IMR-90 (cell line): Measurements from ENCODE around the gene TRIM44. TPM values are rescaled to one million over a fixed set of nuclear protein-coding genes. Genes with fewer than 3 reads are reported as not detected.
A peak's percentile ranks its signal among the peaks of the same experiment; 100 is the strongest.

ENCODE experiments used
- ATAC-seq: fragments of 200-7000 bp; cut with Tn5 transposase; 2 replicates; pipeline ENCODE4 v1.9.1; 2020; ENCODE audit warnings: low read depth, mild to moderate bottlenecking, moderate library complexity
- BruUV-seq: library from RNA; stranded (reverse); fragments of 400-500 nt; replicated peaks from 2 replicates; lab custom pipeline; 2021; lab: Mats Ljungman, UMichigan
- CTCF ChIA-PET: fragments of 300-600 bp; formaldehyde crosslinking; extraction: SDS; loops from one replicate; lab custom pipeline; 2021; ENCODE audit warnings: antibody characterized with exemption; lab: Yijun Ruan, JAX
- POLR2A ChIA-PET: fragments of 300-600 bp; sonication (Branson Sonifier 250); formaldehyde crosslinking; loops from one replicate; lab custom pipeline; 2022; ENCODE audit warnings: antibody characterized with exemption; ENCODE audit not compliant: unreplicated experiment; lab: Charles Lee
- DNase-seq: peaks from one replicate; pipeline ENCODE4 v3.0.0; 2013
- H2AFZ ChIP-seq: replicated peaks from 2 replicates; pipeline ENCODE3; 2013; ENCODE audit warnings: low read length, mild to moderate bottlenecking; ENCODE audit not compliant: poor library complexity
- H2AK5ac ChIP-seq: 2 replicates; pipeline ENCODE4 v1.6.1; 2013; ENCODE audit warnings: low read depth, low read length, inconsistent platforms
- H2AK9ac ChIP-seq: replicated peaks from 2 replicates; pipeline ENCODE3; 2013; ENCODE audit warnings: mild to moderate bottlenecking, low read depth, low read length, moderate library complexity; ENCODE audit not compliant: poor library complexity
- H2BK120ac ChIP-seq: 2 replicates; pipeline ENCODE4 v1.6.1; 2013; ENCODE audit warnings: low read depth, low read length, inconsistent platforms
- H2BK15ac ChIP-seq: 3 replicates; pipeline ENCODE4 v1.6.1; 2013; ENCODE audit warnings: low read depth, low read length, inconsistent platforms
- H2BK20ac ChIP-seq: 2 replicates; pipeline ENCODE4 v1.6.1; 2013; ENCODE audit warnings: low read depth, mild to moderate bottlenecking, inconsistent platforms, low read length, moderate library complexity
- H2BK5ac ChIP-seq: 2 replicates; pipeline ENCODE4 v1.6.1; 2013; ENCODE audit warnings: mild to moderate bottlenecking, low read depth, low read length, inconsistent platforms; ENCODE audit not compliant: poor library complexity, severe bottlenecking
- H3K14ac ChIP-seq: replicated peaks from 2 replicates; pipeline ENCODE4 v1.6.1; 2013; ENCODE audit warnings: low read depth, low read length, inconsistent platforms
- H3K18ac ChIP-seq: 2 replicates; pipeline ENCODE4 v1.6.1; 2013; ENCODE audit warnings: low read depth, low read length, control low read depth
- H3K23ac ChIP-seq: 2 replicates; pipeline ENCODE4 v1.6.1; 2013; ENCODE audit warnings: low read depth, low read length, inconsistent platforms
- H3K27ac ChIP-seq: 2 replicates; pipeline ENCODE4 v1.5.1; 2013; ENCODE audit warnings: mild to moderate bottlenecking, control low read depth, low read length; ENCODE audit not compliant: insufficient read depth
- H3K27me3 ChIP-seq: 2 replicates; pipeline ENCODE4 v1.6.1; 2013; ENCODE audit warnings: low read length; ENCODE audit not compliant: control insufficient read depth, insufficient read depth
- H3K36me3 ChIP-seq: 2 replicates; pipeline ENCODE4 v1.6.1; 2013; ENCODE audit warnings: low read length, mixed read lengths; ENCODE audit not compliant: control insufficient read depth, insufficient read depth
- H3K4ac ChIP-seq: 2 replicates; pipeline ENCODE4 v1.6.1; 2013; ENCODE audit warnings: low read depth, low read length, inconsistent platforms
- H3K4me1 ChIP-seq: 2 replicates; pipeline ENCODE4 v1.6.1; 2013; ENCODE audit warnings: low read length, mixed read lengths; ENCODE audit not compliant: control insufficient read depth, insufficient read depth
- H3K4me2 ChIP-seq: 2 replicates; pipeline ENCODE4 v1.6.1; 2013; ENCODE audit warnings: low read depth, mild to moderate bottlenecking, control low read depth, low read length, moderate library complexity
- H3K4me3 ChIP-seq: 2 replicates; pipeline ENCODE4 v1.5.1; 2013; ENCODE audit warnings: low read depth, mild to moderate bottlenecking, control low read depth, low read length, moderate library complexity; ENCODE audit not compliant: insufficient read depth
- H3K56ac ChIP-seq: 2 replicates; pipeline ENCODE4 v1.6.1; 2013; ENCODE audit warnings: low read length, inconsistent platforms; ENCODE audit not compliant: insufficient read depth; ENCODE audit errors: extremely low read depth
- H3K79me1 ChIP-seq, 2 experiments: 2 replicates each; pipeline ENCODE4 v1.6.1; 2013; ENCODE audit warnings: low read length in 2 of 2, inconsistent platforms in 1 of 2, low read depth in 1 of 2
- H3K9ac ChIP-seq: 2 replicates; pipeline ENCODE4 v1.6.1; 2013; ENCODE audit warnings: low read depth, low read length, control low read depth
- H3K9me1 ChIP-seq: 2 replicates; pipeline ENCODE4 v1.6.1; 2013; ENCODE audit warnings: low read length, inconsistent platforms; ENCODE audit not compliant: insufficient read depth
- H3K9me3 ChIP-seq: 2 replicates; pipeline ENCODE4 v1.6.1; 2013; ENCODE audit warnings: low read length; ENCODE audit not compliant: control insufficient read depth, insufficient read depth
- H4K20me1 ChIP-seq: 2 replicates; pipeline ENCODE4 v1.6.1; 2013; ENCODE audit warnings: low read length, inconsistent platforms; ENCODE audit not compliant: insufficient read depth
- H4K5ac ChIP-seq: 2 replicates; pipeline ENCODE4 v1.6.1; 2013; ENCODE audit warnings: mild to moderate bottlenecking, low read depth, low read length, control low read depth
- H4K8ac ChIP-seq, 2 experiments: 2 replicates each; pipeline ENCODE4 v1.6.1; 2013; ENCODE audit warnings: low read depth in 2 of 2, low read length in 2 of 2, control low read depth in 1 of 2, inconsistent platforms in 1 of 2
- H4K91ac ChIP-seq: 2 replicates; pipeline ENCODE4 v1.6.1; 2013; ENCODE audit warnings: low read depth, low read length, inconsistent platforms; ENCODE audit not compliant: insufficient read depth
- CEBPB ChIP-seq: IDR thresholded peaks from 2 replicates; pipeline ENCODE4 v1.6.1; 2012; ENCODE audit warnings: low read depth, low read length, improper control_type of control experiment
- ELK1 ChIP-seq: fragments of 150-350 bp; IDR thresholded peaks from 2 replicates; pipeline ENCODE4 v1.6.1; 2016; ENCODE audit warnings: low read depth, mild to moderate bottlenecking, low read length, moderate library complexity, borderline replicate concordance
- FOS ChIP-seq: fragments of 150-350 bp; IDR thresholded peaks from 2 replicates; pipeline ENCODE4 v1.6.1; 2016; ENCODE audit warnings: low read depth, low read length
- MAZ ChIP-seq: IDR thresholded peaks from 2 replicates; pipeline ENCODE4 v1.6.1; 2012; ENCODE audit warnings: low read depth, mild to moderate bottlenecking, low read length, improper control_type of control experiment, moderate library complexity, borderline replicate concordance
- MXI1 ChIP-seq: IDR thresholded peaks from 2 replicates; pipeline ENCODE4 v1.6.1; 2012; ENCODE audit warnings: low read depth, mild to moderate bottlenecking, low read length, moderate library complexity, borderline replicate concordance
- NFE2L2 ChIP-seq: fragments of 150-350 bp; IDR thresholded peaks from 2 replicates; pipeline ENCODE4 v1.6.1; 2016; ENCODE audit warnings: low read depth, mild to moderate bottlenecking, low read length
- POLR2A ChIP-seq: IDR thresholded peaks from 2 replicates; pipeline ENCODE4 v1.6.1; 2012; ENCODE audit warnings: mild to moderate bottlenecking, low read depth, low read length
- RFX5 ChIP-seq: IDR thresholded peaks from 2 replicates; pipeline ENCODE4 v1.8.0; 2012; ENCODE audit warnings: low read depth, mild to moderate bottlenecking, low read length, moderate library complexity
- SMC3 ChIP-seq: fragments of 150-350 bp; IDR thresholded peaks from 2 replicates; pipeline ENCODE4 v1.6.1; 2016; ENCODE audit warnings: low read depth, mild to moderate bottlenecking, antibody characterized with exemption, low read length, moderate library complexity
- WGBS, 2 experiments: methylation state at CpG; one replicate each; pipeline versions ENCODE4 v1.1.5 to v1.1.7; 2013; ENCODE audit warnings: missing lambda C conversion rate in 2 of 2; ENCODE audit not compliant: insufficient read length in 1 of 2; ENCODE audit errors: extremely low coverage in 2 of 2; 5-methylcytosine and 5-hydroxymethylcytosine counted together
- dilution Hi-C: fragments of 300-500 bp; cut with HindIII; formaldehyde crosslinking; loops from one replicate; pipeline ENCODE4 v1.14.3; 2018; ENCODE audit warnings: low sequenced_read_pairs; ENCODE audit not compliant: unreplicated experiment
- in situ Hi-C: fragments of 300-500 bp; cut with MboI; formaldehyde crosslinking; loops from 3 replicates; pipeline ENCODE4 v1.14.3; 2019; ENCODE audit warnings: low sequenced_read_pairs, inconsistent platforms, mixed read lengths
- intact Hi-C: fragments of 100-400 bp; cut with micrococcal nuclease; formaldehyde crosslinking; loops from 2 replicates; pipeline ENCODE4 v1.10.0; 2022
- polyA plus RNA-seq, 3 experiments: library from polyadenylated mRNA; depleted of rRNA; stranded (reverse); fragments of >200 nt; gene quantifications; 2 replicates each; pipeline ENCODE4 v1.2.3, GENCODE V29; 2012; ENCODE audit warnings: low replicate concordance in 1 of 3
- total RNA-seq: library from RNA; depleted of rRNA; stranded (reverse); fragments of >200 nt; gene quantifications from 2 replicates; pipeline ENCODE4 v1.2.3, GENCODE V29; 2012
- TF ChIP-seq, protein P1 (sequence below): fragments of 150-350 bp; IDR thresholded peaks from 2 replicates; pipeline ENCODE4 v1.6.1; 2017; ENCODE audit warnings: mild to moderate bottlenecking, antibody characterized with exemption, low read length, low read depth

TRIM44 gene
- total and polyA plus RNA-seq, 2 of the 4 experiments (the other 2 are of a cell fraction), result 50.7 to 104 TPM

DNA sequence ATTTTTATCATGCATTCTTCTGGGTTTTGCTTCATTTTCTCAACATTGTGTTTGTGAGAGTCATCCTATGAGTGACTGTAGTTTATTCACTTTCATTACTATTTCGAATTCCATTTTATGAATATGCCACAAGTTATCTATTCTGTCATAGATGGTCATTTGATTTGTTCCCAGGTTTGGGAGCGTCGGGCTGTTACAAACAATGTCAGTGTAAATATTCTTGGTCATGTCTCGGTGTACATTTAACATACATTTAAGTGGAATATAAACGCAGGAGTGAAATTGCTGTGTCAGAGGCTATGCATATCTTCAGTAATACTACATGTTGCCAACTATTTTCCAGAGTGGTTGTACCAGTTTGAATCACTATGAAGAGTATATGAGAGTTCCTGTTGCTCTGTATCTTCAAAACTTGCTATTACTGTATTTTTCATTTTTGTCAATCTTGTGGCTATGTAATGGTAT lies 2.4 kb downstream of the TRIM44 start:
- Histone ChIP-seq H4K8ac (no peak overlapping the region), H3K79me1 (peaks cover 19 to 49% of the 10 kb centered on the region in 2 experiments), H3K4me1 (peaks cover 11% of the 10 kb centered on the region), H3K9me3 (peaks cover 3% of the 10 kb centered on the region), H3K27ac (no peak overlapping the region), H4K5ac (no peak overlapping the region), H2AK9ac (no peak overlapping the region), H3K14ac (no peak overlapping the region), H2BK20ac (no peak overlapping the region), H3K9me1 (peaks cover 3% of the 10 kb centered on the region; the same call in 1 of the 2 replicates), H2AFZ (no peak overlapping the region), H3K4me3 (no peak overlapping the region), H3K23ac (no peak overlapping the region), H3K27me3 (no peaks in the 10 kb centered on the region), H2BK120ac (no peak overlapping the region), H3K56ac (no peak overlapping the region), H3K4me2 (peak overlapping the region; percentile 86; the same call in 1 of the 2 replicates), H4K91ac (no peak overlapping the region), H2AK5ac (no peak overlapping the region), H4K20me1 (peaks cover 14% of the 10 kb centered on the region), H3K4ac (no peak overlapping the region), H2BK5ac (no peak overlapping the region), H3K18ac (no peak overlapping the region), H2BK15ac (no peak overlapping the region), H3K9ac (no peak overlapping the region), H3K36me3 (peaks cover 2% of the 10 kb centered on the region; the same call in 1 of the 2 replicates)
- ATAC-seq (no peak), DNase-seq (peak; percentile 14)
- dilution Hi-C loops, result no loop called here
- no TSS peak for BruUV-seq
- ChIA-PET POLR2A (interaction anchor here (0.6 kb wide), 2 partner anchors 24 to 595 kb away, joined by 3 read pairs; no protein-coding TSS in a partner anchor), CTCF (no interaction called here)
- in situ Hi-C loops, result no loop called here
- WGBS, 2 experiments, result no CpG with 5 or more reads among the region's 5 CpGs
- intact Hi-C loops, result no loop called here
- TF ChIP-seq MAZ (no peak), NFE2L2 (no peak), FOS (no peak), POLR2A (no peak), MXI1 (no peak), ELK1 (no peak), RFX5 (no peak), SMC3 (no peak), CEBPB (no peak)
- TF ChIP-seq, protein P1, sequence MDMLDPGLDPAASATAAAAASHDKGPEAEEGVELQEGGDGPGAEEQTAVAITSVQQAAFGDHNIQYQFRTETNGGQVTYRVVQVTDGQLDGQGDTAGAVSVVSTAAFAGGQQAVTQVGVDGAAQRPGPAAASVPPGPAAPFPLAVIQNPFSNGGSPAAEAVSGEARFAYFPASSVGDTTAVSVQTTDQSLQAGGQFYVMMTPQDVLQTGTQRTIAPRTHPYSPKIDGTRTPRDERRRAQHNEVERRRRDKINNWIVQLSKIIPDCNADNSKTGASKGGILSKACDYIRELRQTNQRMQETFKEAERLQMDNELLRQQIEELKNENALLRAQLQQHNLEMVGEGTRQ, result no peak
